ENCODE measurements around the gene P2RX4.
A peak's percentile ranks its signal among the peaks of the same experiment; 100 is the strongest.

The P2RX4 gene

DNA sequence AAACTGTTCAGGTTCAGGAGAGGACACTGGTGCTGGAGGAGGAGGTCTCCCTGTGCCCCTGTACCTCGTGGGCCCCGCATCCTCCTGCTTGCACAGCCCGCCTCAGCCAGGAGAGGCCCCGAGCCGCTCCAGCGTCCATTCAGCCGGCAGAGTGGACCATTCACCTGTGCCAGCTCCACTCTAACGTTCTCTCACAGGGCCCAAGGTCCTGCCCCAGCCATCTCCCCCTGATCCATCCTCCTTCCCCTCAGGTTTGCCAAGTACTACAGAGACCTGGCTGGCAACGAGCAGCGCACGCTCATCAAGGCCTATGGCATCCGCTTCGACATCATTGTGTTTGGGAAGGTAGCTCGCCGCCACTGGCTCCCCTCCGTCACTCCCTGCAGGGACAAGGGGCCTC is 22.2 kb downstream of the P2RX4 start:
- no peaks in the 10 kb centered on the region for H3K27me3 ChIP-seq (replicated peaks)
- no peak overlapping the region for H3K27ac ChIP-seq
- TF ChIP-seq, protein P1, sequence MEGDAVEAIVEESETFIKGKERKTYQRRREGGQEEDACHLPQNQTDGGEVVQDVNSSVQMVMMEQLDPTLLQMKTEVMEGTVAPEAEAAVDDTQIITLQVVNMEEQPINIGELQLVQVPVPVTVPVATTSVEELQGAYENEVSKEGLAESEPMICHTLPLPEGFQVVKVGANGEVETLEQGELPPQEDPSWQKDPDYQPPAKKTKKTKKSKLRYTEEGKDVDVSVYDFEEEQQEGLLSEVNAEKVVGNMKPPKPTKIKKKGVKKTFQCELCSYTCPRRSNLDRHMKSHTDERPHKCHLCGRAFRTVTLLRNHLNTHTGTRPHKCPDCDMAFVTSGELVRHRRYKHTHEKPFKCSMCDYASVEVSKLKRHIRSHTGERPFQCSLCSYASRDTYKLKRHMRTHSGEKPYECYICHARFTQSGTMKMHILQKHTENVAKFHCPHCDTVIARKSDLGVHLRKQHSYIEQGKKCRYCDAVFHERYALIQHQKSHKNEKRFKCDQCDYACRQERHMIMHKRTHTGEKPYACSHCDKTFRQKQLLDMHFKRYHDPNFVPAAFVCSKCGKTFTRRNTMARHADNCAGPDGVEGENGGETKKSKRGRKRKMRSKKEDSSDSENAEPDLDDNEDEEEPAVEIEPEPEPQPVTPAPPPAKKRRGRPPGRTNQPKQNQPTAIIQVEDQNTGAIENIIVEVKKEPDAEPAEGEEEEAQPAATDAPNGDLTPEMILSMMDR (IDR thresholded peaks at IDR 0.05; ENCODE audit: low read depth, low read length, missing control alignments) = no peak
- no peak for DNase-seq
- in situ Hi-C loops (cut with HindIII; ENCODE audit: low pct_ligation_motif_present, low sequenced_read_pairs) = no loop called here
- H3K36me3 ChIP-seq (replicated peaks) = peaks cover 2% of the 10 kb centered on the region
- H3K4me3 ChIP-seq (ENCODE audit: low read depth, low read length) = no peak overlapping the region

DNA sequence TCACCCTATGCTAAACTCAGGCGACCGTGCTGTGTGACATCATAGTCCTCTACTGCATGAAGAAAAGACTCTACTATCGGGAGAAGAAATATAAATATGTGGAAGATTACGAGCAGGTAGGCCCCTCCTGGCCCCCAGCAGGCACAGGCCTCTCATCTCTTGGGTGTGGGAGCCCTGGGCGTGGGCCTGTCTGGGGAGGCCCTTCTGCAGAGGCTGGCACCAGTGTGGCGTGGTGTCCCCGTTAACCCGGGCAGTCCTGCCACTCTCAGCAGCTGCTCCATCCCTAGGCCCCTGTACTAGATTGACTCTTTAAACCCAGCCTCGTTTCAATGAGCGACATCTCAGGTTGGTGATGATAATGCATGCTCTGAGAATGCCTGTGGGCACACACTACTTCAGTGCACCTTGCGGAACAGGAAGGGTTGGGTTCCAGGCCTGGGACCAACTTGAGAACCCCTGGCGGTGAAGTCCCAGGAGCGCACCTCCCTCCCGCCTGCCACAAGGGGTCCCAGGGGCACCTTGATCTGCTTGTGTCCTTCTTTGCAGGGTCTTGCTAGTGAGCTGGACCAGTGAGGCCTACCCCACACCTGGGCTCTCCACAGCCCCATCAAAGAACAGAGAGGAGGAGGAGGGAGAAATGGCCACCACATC is 23.2 kb downstream of the P2RX4 start:
- in situ Hi-C loops (cut with HindIII; ENCODE audit: low pct_ligation_motif_present, low sequenced_read_pairs) = no loop called here
- no peak for DNase-seq
- TF ChIP-seq, protein P1 (IDR thresholded peaks at IDR 0.05; ENCODE audit: low read depth, low read length, missing control alignments) = peak; percentile 19
- Histone ChIP-seq H3K27me3 (replicated peaks) (no peaks in the 10 kb centered on the region), H3K27ac (no peak overlapping the region), H3K4me3 (ENCODE audit: low read depth, low read length) (no peak overlapping the region), H3K36me3 (replicated peaks) (peaks cover 2% of the 10 kb centered on the region)

DNA sequence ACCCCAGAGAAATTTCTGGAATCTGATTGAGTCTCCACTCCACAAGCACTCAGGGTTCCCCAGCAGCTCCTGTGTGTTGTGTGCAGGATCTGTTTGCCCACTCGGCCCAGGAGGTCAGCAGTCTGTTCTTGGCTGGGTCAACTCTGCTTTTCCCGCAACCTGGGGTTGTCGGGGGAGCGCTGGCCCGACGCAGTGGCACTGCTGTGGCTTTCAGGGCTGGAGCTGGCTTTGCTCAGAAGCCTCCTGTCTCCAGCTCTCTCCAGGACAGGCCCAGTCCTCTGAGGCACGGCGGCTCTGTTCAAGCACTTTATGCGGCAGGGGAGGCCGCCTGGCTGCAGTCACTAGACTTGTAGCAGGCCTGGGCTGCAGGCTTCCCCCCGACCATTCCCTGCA is 23.7 kb downstream of the P2RX4 start:
- Histone ChIP-seq H3K4me3 (ENCODE audit: low read depth, low read length) (no peak overlapping the region), H3K27ac (no peak overlapping the region), H3K27me3 (replicated peaks) (no peaks in the 10 kb centered on the region), H3K36me3 (replicated peaks) (peaks cover 2% of the 10 kb centered on the region)
- DNase-seq = no peak
- in situ Hi-C loops (cut with HindIII; ENCODE audit: low pct_ligation_motif_present, low sequenced_read_pairs) = no loop called here
- TF ChIP-seq, protein P1 (IDR thresholded peaks at IDR 0.05; ENCODE audit: low read depth, low read length, missing control alignments) = no peak

DNA sequence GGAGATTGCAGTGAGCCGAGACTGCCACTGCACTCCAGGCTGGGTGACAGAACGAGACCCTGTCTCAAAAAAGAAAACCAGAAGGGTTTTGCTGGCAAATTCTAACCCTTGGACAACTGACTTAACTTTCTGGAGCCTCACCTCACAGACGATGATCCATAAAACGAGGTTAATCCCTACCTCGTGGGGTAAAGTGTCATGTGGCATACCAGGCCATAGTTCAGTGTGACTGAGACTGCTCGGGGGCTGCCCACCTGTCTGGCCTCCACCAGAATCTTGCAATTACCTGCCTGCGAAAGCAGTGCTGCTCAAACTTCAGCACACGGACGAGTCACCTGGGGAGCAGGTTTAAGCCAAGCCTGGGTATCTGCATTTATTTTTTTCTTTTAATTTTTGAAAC is 26.8 kb downstream of the P2RX4 start:
- H3K4me3 ChIP-seq (ENCODE audit: low read depth, low read length) = no peak overlapping the region
- DNase-seq = no peak
- in situ Hi-C loops (cut with HindIII; ENCODE audit: low pct_ligation_motif_present, low sequenced_read_pairs) = no loop called here
- H3K27ac ChIP-seq = no peak overlapping the region
- H3K36me3 ChIP-seq (replicated peaks) = peaks cover 7% of the 10 kb centered on the region
- no peaks in the 10 kb centered on the region for H3K27me3 ChIP-seq (replicated peaks)
- TF ChIP-seq, protein P1 (IDR thresholded peaks at IDR 0.05; ENCODE audit: low read depth, low read length, missing control alignments) = no peak

DNA sequence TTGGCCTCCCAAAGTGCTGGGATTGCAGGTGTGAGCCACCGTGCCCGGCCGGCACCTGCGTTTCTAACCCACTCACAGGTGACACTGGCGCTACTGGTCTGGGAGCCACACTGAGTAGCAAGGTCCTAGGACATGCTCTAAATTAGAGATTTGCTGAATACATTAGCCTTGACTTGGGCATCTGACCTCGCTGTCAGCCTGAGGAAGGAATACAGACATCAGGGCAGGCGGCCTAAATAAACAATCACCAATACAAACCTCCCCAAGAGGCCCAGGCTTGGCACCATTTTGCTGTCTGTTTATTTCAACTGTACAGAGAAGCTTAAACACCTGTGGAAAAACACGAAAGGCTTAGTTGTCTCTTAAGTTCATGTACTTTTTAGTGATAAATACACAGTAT is 27.5 kb downstream of the P2RX4 start:
- Histone ChIP-seq H3K27ac (no peak overlapping the region), H3K27me3 (replicated peaks) (no peaks in the 10 kb centered on the region), H3K4me3 (ENCODE audit: low read depth, low read length) (no peak overlapping the region), H3K36me3 (replicated peaks) (peaks cover 8% of the 10 kb centered on the region)
- TF ChIP-seq, protein P1 (IDR thresholded peaks at IDR 0.05; ENCODE audit: low read depth, low read length, missing control alignments) = no peak
- in situ Hi-C loops (cut with HindIII; ENCODE audit: low pct_ligation_motif_present, low sequenced_read_pairs) = no loop called here
- DNase-seq = no peak

DNA sequence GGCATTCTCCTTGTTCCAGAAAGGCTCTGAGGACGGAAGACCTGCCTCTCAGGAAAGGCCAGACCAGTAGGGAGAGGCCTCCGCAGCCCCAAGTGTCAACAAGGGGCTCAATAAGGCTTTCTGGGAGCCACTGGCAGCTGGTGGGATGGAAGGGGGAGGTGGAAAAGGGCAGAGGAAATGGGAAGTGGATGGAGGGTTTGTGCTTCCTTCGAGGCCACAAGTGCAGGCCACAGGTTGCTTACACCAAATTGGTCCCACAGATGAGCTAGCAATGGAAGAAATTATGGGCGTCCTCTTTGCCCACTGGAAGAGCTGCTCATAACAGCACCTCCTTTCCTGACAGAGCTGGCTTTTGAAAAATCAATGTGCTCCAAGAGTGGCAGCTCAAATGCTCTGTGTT is 28.2 kb downstream of the P2RX4 start:
- TF ChIP-seq, protein P1 (IDR thresholded peaks at IDR 0.05; ENCODE audit: low read depth, low read length, missing control alignments) = no peak
- H3K36me3 ChIP-seq (replicated peaks) = peaks cover 8% of the 10 kb centered on the region
- H3K4me3 ChIP-seq (ENCODE audit: low read depth, low read length) = no peak overlapping the region
- H3K27ac ChIP-seq = no peak overlapping the region
- DNase-seq = no peak
- no peaks in the 10 kb centered on the region for H3K27me3 ChIP-seq (replicated peaks)
- in situ Hi-C loops (cut with HindIII; ENCODE audit: low pct_ligation_motif_present, low sequenced_read_pairs) = no loop called here

Measured in brain microvascular endothelial cell (primary cell).